SK-N-MC (cell line): ENCODE results near the gene H3-3A.

Experiments used
- DNase-seq: peaks from one replicate; pipeline ENCODE4 v3.0.0-alpha.2; 2011; ENCODE audit warnings: low read depth, low spot score
- H3K27ac ChIP-seq: fragments of 200-600 bp; sonication (generic); 2 replicates; pipeline ENCODE4 v1.5.1; 2016; ENCODE audit warnings: mixed run types
- H3K36me3 ChIP-seq: fragments of 200-600 bp; sonication (generic); 2 replicates; pipeline ENCODE4 v1.6.1; 2017; ENCODE audit warnings: antibody characterized with exemption, low read length, mixed read lengths; ENCODE audit not compliant: insufficient read depth
- H3K4me3 ChIP-seq: fragments of 200-600 bp; sonication (generic); 2 replicates; pipeline ENCODE4 v1.5.1; 2016
- H3K9ac ChIP-seq: fragments of 200-600 bp; sonication (generic); 2 replicates; pipeline ENCODE4 v1.8.0; 2017; ENCODE audit warnings: mixed run types, mixed read lengths; ENCODE audit not compliant: insufficient read length
- H3K9me3 ChIP-seq: fragments of 200-600 bp; sonication (generic); 2 replicates; pipeline ENCODE4 v1.6.1; 2017; ENCODE audit warnings: low read depth, mild to moderate bottlenecking, antibody characterized with exemption, low read length, moderate library complexity, mixed read lengths
- EZH2 ChIP-seq: fragments of 200-600 bp; sonication (generic); IDR thresholded peaks from one replicate; pipeline ENCODE4 v1.6.1; 2017; ENCODE audit warnings: antibody characterized with exemption
- FOXP2 ChIP-seq: optimal IDR thresholded peaks from 2 replicates; pipeline ENCODE3; 2011; ENCODE audit warnings: mild to moderate bottlenecking, moderate library complexity; ENCODE audit not compliant: insufficient read depth; ENCODE audit errors: extremely low read length, control extremely low read depth
- POLR2AphosphoS5 ChIP-seq: IDR thresholded peaks from 2 replicates; pipeline ENCODE4 v1.6.1; 2012; ENCODE audit warnings: mild to moderate bottlenecking, low read depth, low read length, borderline replicate concordance

H3-3A gene

DNA sequence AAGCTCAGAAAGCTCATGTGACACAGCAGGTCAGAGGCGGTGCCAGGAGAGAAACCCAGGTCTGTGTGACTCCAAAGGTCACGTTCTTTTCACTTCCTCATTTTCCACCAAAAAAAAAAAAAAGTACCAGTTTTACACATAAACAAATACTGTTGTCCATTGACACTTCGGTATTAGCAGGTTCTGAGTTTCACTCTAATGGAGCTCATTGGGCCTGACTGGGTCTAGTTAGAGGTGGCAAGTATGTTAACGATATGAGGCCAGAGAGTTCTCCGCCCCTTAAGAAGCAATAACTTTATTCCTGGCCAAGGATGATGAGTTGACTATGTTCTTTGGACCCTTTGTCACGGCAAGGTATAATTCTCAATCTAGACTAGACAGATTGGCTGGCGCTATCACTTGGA is 33.4 kb upstream of the H3-3A start:
- TF ChIP-seq FOXP2 (no peak), POLR2AphosphoS5 (no peak), EZH2 (no peak)
- DNase-seq = no peak
- H3K27ac ChIP-seq = no peak overlapping the region
- H3K9me3 ChIP-seq = no peaks in the 10 kb centered on the region
- H3K9ac ChIP-seq = no peak overlapping the region
- no peaks in the 10 kb centered on the region for H3K36me3 ChIP-seq
- no peak overlapping the region for H3K4me3 ChIP-seq

DNA sequence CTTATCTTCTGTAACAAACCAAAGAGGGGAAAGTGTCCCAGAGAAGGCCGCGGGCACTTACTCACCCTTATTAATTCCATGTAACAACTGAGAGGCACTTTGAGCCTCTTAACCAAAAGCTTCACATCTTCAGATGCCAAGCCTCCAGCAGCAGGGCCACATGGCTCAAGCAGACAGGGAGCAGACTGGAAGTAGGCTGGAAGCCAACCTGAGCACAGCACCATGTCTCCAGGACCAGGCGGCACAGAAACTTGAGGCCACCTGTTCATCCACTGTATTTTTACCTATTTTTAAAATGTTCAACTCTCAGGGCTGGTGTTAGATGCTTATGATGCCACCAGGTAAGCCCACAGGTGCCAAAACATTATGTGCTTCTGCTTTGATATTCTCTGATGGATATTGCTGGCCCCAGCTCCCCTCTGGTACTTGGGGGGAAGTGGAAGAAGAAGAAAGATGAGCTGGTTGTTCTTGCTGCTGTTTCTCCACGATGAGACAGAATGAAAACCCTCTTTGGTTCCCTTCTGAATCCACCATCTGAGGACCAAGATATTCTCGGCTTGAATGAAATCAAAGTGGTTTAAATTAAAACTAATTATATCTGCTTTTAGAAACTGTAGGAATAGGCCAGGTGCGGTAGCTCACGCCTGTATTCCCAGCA is 32.8 kb upstream of the H3-3A start:
- no peak for DNase-seq
- H3K9ac ChIP-seq = no peak overlapping the region
- no peak overlapping the region for H3K27ac ChIP-seq
- no peak overlapping the region for H3K4me3 ChIP-seq
- TF ChIP-seq POLR2AphosphoS5 (no peak), EZH2 (no peak), FOXP2 (no peak)
- H3K9me3 ChIP-seq = no peaks in the 10 kb centered on the region
- no peaks in the 10 kb centered on the region for H3K36me3 ChIP-seq

- Histone ChIP-seq H3K36me3 (no peaks in the 10 kb centered on the region), H3K4me3 (no peak overlapping the region), H3K9ac (no peak overlapping the region), H3K27ac (no peak overlapping the region), H3K9me3 (no peaks in the 10 kb centered on the region)
- no peak for DNase-seq
- no peak for TF ChIP-seq FOXP2
- no peak for TF ChIP-seq POLR2AphosphoS5
- no peak for TF ChIP-seq EZH2
These were observed 28.9 kb upstream of the H3-3A start for GRCh38 chr1:226033582-226033981.

GRCh38 chr1:226033991-226034390 is 28.5 kb upstream of the H3-3A start:
- Histone ChIP-seq H3K9ac (no peak overlapping the region), H3K27ac (no peak overlapping the region), H3K4me3 (no peak overlapping the region), H3K9me3 (no peaks in the 10 kb centered on the region), H3K36me3 (no peaks in the 10 kb centered on the region)
- DNase-seq = no peak
- TF ChIP-seq EZH2 = no peak

GRCh38 chr1:226034482-226034881 is 28.0 kb upstream of the H3-3A start:
- Histone ChIP-seq H3K9me3 (no peaks in the 10 kb centered on the region), H3K27ac (no peak overlapping the region), H3K4me3 (no peak overlapping the region), H3K36me3 (no peaks in the 10 kb centered on the region), H3K9ac (no peak overlapping the region)
- TF ChIP-seq EZH2 = no peak
- TF ChIP-seq POLR2AphosphoS5 = no peak
- no peak for TF ChIP-seq FOXP2
- DNase-seq = no peak

DNA sequence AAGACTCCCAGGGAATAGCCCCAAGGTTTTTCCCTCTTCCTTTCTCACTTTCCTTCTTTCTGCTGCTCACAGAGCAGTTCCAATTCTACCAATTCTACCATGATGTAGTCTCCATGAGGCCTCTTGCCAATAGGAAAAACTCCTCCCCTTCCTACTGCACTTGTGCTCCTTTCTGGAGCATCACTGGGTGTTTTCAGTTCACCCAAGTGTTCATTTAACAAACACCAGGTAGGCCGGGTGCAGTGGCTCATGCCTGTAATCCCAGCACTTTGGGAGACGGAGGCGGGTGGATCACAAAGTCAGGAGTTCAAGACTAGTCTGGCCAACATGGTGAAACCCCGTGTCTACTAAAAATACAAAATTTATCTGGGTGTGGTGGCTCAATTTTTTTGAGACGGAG is 26.6 kb upstream of the H3-3A start:
- Histone ChIP-seq H3K9me3 (no peaks in the 10 kb centered on the region), H3K9ac (no peak overlapping the region), H3K36me3 (no peaks in the 10 kb centered on the region), H3K4me3 (no peak overlapping the region), H3K27ac (no peak overlapping the region)
- no peak for DNase-seq
- TF ChIP-seq FOXP2 = no peak
- no peak for TF ChIP-seq POLR2AphosphoS5
- no peak for TF ChIP-seq EZH2

GRCh38 chr1:226038661-226039060 is 23.9 kb upstream of the H3-3A start:
- TF ChIP-seq EZH2 (no peak), FOXP2 (no peak), POLR2AphosphoS5 (no peak)
- Histone ChIP-seq H3K27ac (no peak overlapping the region), H3K36me3 (no peaks in the 10 kb centered on the region), H3K9ac (no peak overlapping the region), H3K4me3 (no peak overlapping the region), H3K9me3 (no peaks in the 10 kb centered on the region)
- no peak for DNase-seq

DNA sequence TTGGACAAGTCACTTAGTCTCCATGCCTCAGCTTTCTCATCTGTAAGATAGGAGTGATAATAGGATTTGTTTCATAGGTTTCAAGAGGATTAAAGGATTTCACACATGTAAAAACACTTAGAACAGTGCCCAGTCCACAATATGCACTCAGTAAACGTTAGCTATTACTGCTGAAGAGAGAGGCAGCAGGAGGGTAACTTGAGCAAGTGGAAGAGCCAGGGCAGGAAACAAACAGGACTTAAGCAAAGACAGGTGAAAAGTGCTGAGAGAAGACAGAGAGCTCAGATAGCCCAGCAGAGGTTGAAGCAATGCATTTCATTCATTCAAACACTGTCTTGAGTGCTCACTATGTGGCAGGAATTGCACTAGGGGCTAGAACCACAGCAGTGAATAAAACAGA is 21.1 kb upstream of the H3-3A start:
- TF ChIP-seq FOXP2 (no peak), POLR2AphosphoS5 (no peak), EZH2 (no peak)
- Histone ChIP-seq H3K4me3 (no peak overlapping the region), H3K9me3 (no peaks in the 10 kb centered on the region), H3K36me3 (no peaks in the 10 kb centered on the region), H3K27ac (no peak overlapping the region), H3K9ac (no peak overlapping the region)
- DNase-seq = no peak

- Histone ChIP-seq H3K9me3 (no peaks in the 10 kb centered on the region), H3K27ac (no peak overlapping the region), H3K9ac (no peak overlapping the region), H3K36me3 (no peaks in the 10 kb centered on the region), H3K4me3 (no peak overlapping the region)
- no peak for DNase-seq
- TF ChIP-seq FOXP2 (no peak), POLR2AphosphoS5 (no peak), EZH2 (no peak)
These were observed 17.9 kb upstream of the H3-3A start for GRCh38 chr1:226044514-226045101.
